DMS 273 treated with DMSO at 0.1 percent for 48 hours (cell line): Measurements from ENCODE around the gene NAP1L2.
"Not testable (repeated sequence)": the region's sequence is repeated elsewhere in the genome, so short reads cannot be mapped to it uniquely, and the experiment has no call there.

ENCODE experiments used
- DNase-seq: peaks from one replicate; lab custom pipeline; 2025; lab: John Stamatoyannopoulos, UW

NAP1L2 gene

GRCh38 chrX:73214426-73215094 lies at the start of gene NAP1L2:
NAP1L2 (minus strand) TSS chrX:73214851; CDS start chrX:73214492, 359 bp downstream.
- DNase-seq = no peak

GRCh38 chrX:73262991-73263390 lies 48.3 kb upstream of the NAP1L2 start:
- peak; percentile 1 for DNase-seq

- DNase-seq = no peak
Measured at GRCh38 chrX:73239242-73239641, 24.6 kb upstream of the NAP1L2 start.

- DNase-seq = no peak
Measured at GRCh38 chrX:73217621-73218020, 3.0 kb upstream of the NAP1L2 start.

- DNase-seq = no peak
Measured at GRCh38 chrX:73215246-73215645, 595 bp upstream of the NAP1L2 start.

GRCh38 chrX:73213734-73214425 lies 771 bp downstream of the NAP1L2 start:
- DNase-seq = no peak

- no peak for DNase-seq
Measured at GRCh38 chrX:73206366-73206765, 8.3 kb downstream of the NAP1L2 start.

GRCh38 chrX:73182502-73183114 lies 32.0 kb downstream of the NAP1L2 start:
- DNase-seq = no peak

GRCh38 chrX:73168945-73169344 lies 45.7 kb downstream of the NAP1L2 start:
- DNase-seq = not testable (repeated sequence)
